HK-2 (cell line): ENCODE results near the gene PANK4.

Source experiments
- DNase-seq: peaks from one replicate; pipeline ENCODE4 v3.0.0-alpha.2; 2018; ENCODE audit not compliant: unreplicated experiment

PANK4 gene

GRCh38 chr1:2528966-2529783 lies 2.8 kb upstream of the PANK4 start:
- no peak for DNase-seq

- DNase-seq, result no peak
Measured at GRCh38 chr1:2528611-2528965, 2.2 kb upstream of the PANK4 start.

GRCh38 chr1:2528016-2528415 lies 1.6 kb upstream of the PANK4 start:
- no peak for DNase-seq

- DNase-seq, result no peak
Measured at GRCh38 chr1:2527556-2527860, 1.1 kb upstream of the PANK4 start.

GRCh38 chr1:2526824-2527555 lies 594 bp upstream of the PANK4 start:
- DNase-seq, result peak; percentile 52

- peak; percentile 29 for DNase-seq
Measured at GRCh38 chr1:2525572-2525919, 850 bp downstream of the PANK4 start.

- no peak for DNase-seq
Measured at GRCh38 chr1:2523891-2524609, 2.3 kb downstream of the PANK4 start.

GRCh38 chr1:2523191-2523890 lies 3.1 kb downstream of the PANK4 start:
- no peak for DNase-seq

- no peak for DNase-seq
Measured at GRCh38 chr1:2522230-2522629, 4.2 kb downstream of the PANK4 start.

- DNase-seq, result no peak
Measured at GRCh38 chr1:2520806-2521205, 5.6 kb downstream of the PANK4 start.

- no peak for DNase-seq
Measured at GRCh38 chr1:2520206-2520605, 6.2 kb downstream of the PANK4 start.

GRCh38 chr1:2519729-2520128 lies 6.7 kb downstream of the PANK4 start:
- no peak for DNase-seq

- DNase-seq, result no peak
Measured at GRCh38 chr1:2519029-2519685, 7.2 kb downstream of the PANK4 start.

GRCh38 chr1:2518528-2518927 lies 7.9 kb downstream of the PANK4 start:
- DNase-seq, result no peak

GRCh38 chr1:2517966-2518365 lies 8.4 kb downstream of the PANK4 start:
- DNase-seq, result no peak

GRCh38 chr1:2516946-2517345 lies 9.4 kb downstream of the PANK4 start:
- no peak for DNase-seq

- no peak for DNase-seq
Measured at GRCh38 chr1:2516124-2516523, 10.3 kb downstream of the PANK4 start.

GRCh38 chr1:2515763-2516080 lies 10.7 kb downstream of the PANK4 start:
- DNase-seq, result no peak

GRCh38 chr1:2514863-2515762 lies 11.3 kb downstream of the PANK4 start:
- DNase-seq, result no peak

GRCh38 chr1:2513939-2514652 lies 12.3 kb downstream of the PANK4 start:
- no peak for DNase-seq
